Measurements from ENCODE around the gene WWC2. TPM values are rescaled to one million over a fixed set of nuclear protein-coding genes. Genes with fewer than 3 reads are reported as not detected.
A peak's percentile ranks its signal among the peaks of the same experiment; 100 is the strongest.

Gene WWC2
- total RNA-seq, 1 experiment from 2014 or later: 126 TPM

GRCh38 chr4:183177001-183177400 lies 77.9 kb downstream of the WWC2 start:
- no peak for TF ChIP-seq ZNF317 (CRISPR knock-in tag; IDR thresholded peaks at IDR 0.05; ENCODE audit: borderline replicate concordance, low read depth)
- TF ChIP-seq RORB (CRISPR knock-in tag; IDR thresholded peaks at IDR 0.05): no peak
- Mint-ChIP-seq H3K36me3 (no peaks in the 10 kb centered on the region), H3K4me3 (no peak overlapping the region), H3K27ac (peak overlapping the region; percentile 41; the same call in 1 of the 2 replicates), H3K9me3 (no peaks in the 10 kb centered on the region), H3K4me1 (peaks cover 85% of the 10 kb centered on the region), H3K27me3 (ENCODE audit: low read depth) (no peaks in the 10 kb centered on the region)
- POLR2A ChIA-PET: no interaction called here
- ATAC-seq (no peak), DNase-seq (ENCODE audit: low spot score) (no peak)
- CTCF ChIA-PET: interaction anchor here (1.6 kb wide), 1 partner anchor 104 kb away, joined by 6 read pairs; no protein-coding TSS in a partner anchor

DNA sequence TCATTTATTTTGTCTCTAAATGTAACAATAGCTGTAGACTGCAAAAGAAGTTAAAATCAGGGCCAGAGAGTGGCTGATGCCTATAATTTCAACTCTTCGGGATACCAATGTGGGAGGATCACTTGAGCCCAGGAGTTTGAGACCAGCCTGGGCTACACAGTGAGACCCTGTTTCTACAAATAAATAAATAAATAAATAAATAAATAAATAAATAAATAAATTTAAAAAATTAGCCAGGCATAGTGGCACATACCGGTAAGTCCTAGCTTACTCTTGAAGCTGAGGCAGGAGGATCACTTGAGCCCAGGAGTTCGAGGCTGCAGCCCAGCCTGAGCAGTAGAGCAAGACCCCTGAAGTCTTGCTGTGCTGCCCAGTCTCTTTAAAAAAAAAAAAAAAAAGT lies 79.1 kb downstream of the WWC2 start:
- no peaks in the 10 kb centered on the region for H3K27me3 Mint-ChIP-seq (ENCODE audit: low read depth)
- ChIA-PET POLR2A (interaction anchor here (2.2 kb wide), 1 partner anchor 80 kb away, joined by 7 read pairs; no protein-coding TSS in a partner anchor), CTCF (interaction anchor here (1.6 kb wide), 1 partner anchor 105 kb away, joined by 6 read pairs; no protein-coding TSS in a partner anchor)
- no peaks in the 10 kb centered on the region for H3K9me3 Mint-ChIP-seq
- ATAC-seq (no peak), DNase-seq (ENCODE audit: low spot score) (no peak)
- TF ChIP-seq ZNF121 (CRISPR knock-in tag; IDR thresholded peaks at IDR 0.05) (peak; percentile 81; the same call in 1 of the 2 replicates), E2F4 (CRISPR knock-in tag; IDR thresholded peaks at IDR 0.05; ENCODE audit: borderline replicate concordance, low read depth) (no peak)
- H3K4me1 Mint-ChIP-seq: peaks cover 83% of the 10 kb centered on the region
- H3K4me3 Mint-ChIP-seq: no peak overlapping the region
- H3K36me3 Mint-ChIP-seq: no peaks in the 10 kb centered on the region
- no peak overlapping the region for H3K27ac Mint-ChIP-seq

- ChIA-PET CTCF (interaction anchor here (1.4 kb wide), 1 partner anchor 107 kb away, joined by 3 read pairs; no protein-coding TSS in a partner anchor), POLR2A (interaction anchor here (2.2 kb wide), 1 partner anchor 82 kb away, joined by 7 read pairs; no protein-coding TSS in a partner anchor)
- DNase-seq (ENCODE audit: low spot score) (no peak), ATAC-seq (no peak)
- Mint-ChIP-seq H3K4me1 (peaks cover 83% of the 10 kb centered on the region), H3K4me3 (peak overlapping the region; percentile 20; the same call in 1 of the 2 replicates), H3K27me3 (ENCODE audit: low read depth) (no peaks in the 10 kb centered on the region), H3K9me3 (peaks cover 9% of the 10 kb centered on the region), H3K27ac (peak overlapping the region; percentile 93), H3K36me3 (peaks cover 8% of the 10 kb centered on the region)
- no peak for TF ChIP-seq FOXK1 (CRISPR knock-in tag; IDR thresholded peaks at IDR 0.05)
- TF ChIP-seq NFATC4 (CRISPR knock-in tag; IDR thresholded peaks at IDR 0.05): no peak
- TF ChIP-seq, protein P1, sequence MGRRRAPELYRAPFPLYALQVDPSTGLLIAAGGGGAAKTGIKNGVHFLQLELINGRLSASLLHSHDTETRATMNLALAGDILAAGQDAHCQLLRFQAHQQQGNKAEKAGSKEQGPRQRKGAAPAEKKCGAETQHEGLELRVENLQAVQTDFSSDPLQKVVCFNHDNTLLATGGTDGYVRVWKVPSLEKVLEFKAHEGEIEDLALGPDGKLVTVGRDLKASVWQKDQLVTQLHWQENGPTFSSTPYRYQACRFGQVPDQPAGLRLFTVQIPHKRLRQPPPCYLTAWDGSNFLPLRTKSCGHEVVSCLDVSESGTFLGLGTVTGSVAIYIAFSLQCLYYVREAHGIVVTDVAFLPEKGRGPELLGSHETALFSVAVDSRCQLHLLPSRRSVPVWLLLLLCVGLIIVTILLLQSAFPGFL (CRISPR knock-in tag; IDR thresholded peaks at IDR 0.05; ENCODE audit: borderline replicate concordance): no peak
- no peak for TF ChIP-seq RELA (CRISPR knock-in tag; IDR thresholded peaks at IDR 0.05; ENCODE audit: borderline replicate concordance)
- no peak for TF ChIP-seq SOX15 (CRISPR knock-in tag; IDR thresholded peaks at IDR 0.05)
- TF ChIP-seq ZNF263 (CRISPR knock-in tag; IDR thresholded peaks at IDR 0.05; ENCODE audit: low read depth): no peak
- no peak for TF ChIP-seq E2F4 (CRISPR knock-in tag; IDR thresholded peaks at IDR 0.05; ENCODE audit: borderline replicate concordance, low read depth)
These were observed 81.0 kb downstream of the WWC2 start for GRCh38 chr4:183180096-183180495.

DNA sequence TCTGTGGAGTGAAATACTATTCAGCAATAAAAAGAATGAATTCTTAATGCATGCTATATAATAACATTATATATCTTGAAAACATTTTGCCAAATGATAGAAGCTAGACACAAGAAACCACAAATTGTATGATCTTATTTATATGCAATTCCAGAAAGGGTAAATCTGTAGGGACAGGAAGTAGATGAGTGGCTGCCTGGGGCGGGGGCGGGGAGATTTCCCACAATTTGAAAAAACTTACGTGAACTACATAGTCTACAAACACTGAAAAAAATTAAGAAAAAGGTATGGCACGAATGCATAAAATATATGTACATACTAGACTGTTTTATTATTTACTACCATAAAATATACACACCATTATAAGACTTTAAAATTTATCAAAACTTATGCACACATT lies 81.6 kb downstream of the WWC2 start:
- CTCF ChIA-PET: interaction anchor here (1.4 kb wide), 1 partner anchor 107 kb away, joined by 3 read pairs; no protein-coding TSS in a partner anchor
- H3K9me3 Mint-ChIP-seq: peaks cover 9% of the 10 kb centered on the region
- TF ChIP-seq, protein P2, sequence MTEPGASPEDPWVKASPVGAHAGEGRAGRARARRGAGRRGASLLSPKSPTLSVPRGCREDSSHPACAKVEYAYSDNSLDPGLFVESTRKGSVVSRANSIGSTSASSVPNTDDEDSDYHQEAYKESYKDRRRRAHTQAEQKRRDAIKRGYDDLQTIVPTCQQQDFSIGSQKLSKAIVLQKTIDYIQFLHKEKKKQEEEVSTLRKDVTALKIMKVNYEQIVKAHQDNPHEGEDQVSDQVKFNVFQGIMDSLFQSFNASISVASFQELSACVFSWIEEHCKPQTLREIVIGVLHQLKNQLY (CRISPR knock-in tag; IDR thresholded peaks at IDR 0.05): no peak
- H3K4me1 Mint-ChIP-seq: peaks cover 84% of the 10 kb centered on the region
- POLR2A ChIA-PET: no interaction called here
- peak overlapping the region; percentile 77; the same call in 1 of the 2 replicates for H3K27ac Mint-ChIP-seq
- no peak for ATAC-seq
- peak overlapping the region; percentile 43 for H3K4me3 Mint-ChIP-seq
- DNase-seq (ENCODE audit: low spot score): no peak
- H3K27me3 Mint-ChIP-seq (ENCODE audit: low read depth): no peaks in the 10 kb centered on the region
- peaks cover 8% of the 10 kb centered on the region for H3K36me3 Mint-ChIP-seq

DNA sequence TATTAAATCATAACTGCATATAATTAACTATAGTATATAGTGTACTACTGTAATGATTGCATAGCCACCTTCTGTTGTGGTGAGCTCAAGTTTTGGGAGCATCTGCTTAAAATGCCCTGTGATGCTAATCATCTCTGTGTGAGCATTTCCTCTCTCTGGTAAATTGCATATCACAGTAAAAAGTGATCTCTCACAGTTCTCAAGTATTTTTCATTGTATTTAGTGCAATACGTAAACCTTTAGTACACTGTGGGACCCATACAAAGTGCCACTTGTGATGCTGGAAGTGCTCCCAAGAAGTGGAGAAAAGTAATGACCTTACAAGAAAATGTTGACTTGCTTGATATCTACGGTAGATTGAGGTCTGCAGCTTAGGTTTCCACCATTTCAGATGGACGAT lies 82.0 kb downstream of the WWC2 start:
- Mint-ChIP-seq H3K4me3 (peak overlapping the region; percentile 43), H3K27ac (peak overlapping the region; percentile 80), H3K36me3 (peaks cover 8% of the 10 kb centered on the region), H3K9me3 (peaks cover 9% of the 10 kb centered on the region), H3K4me1 (peaks cover 83% of the 10 kb centered on the region), H3K27me3 (ENCODE audit: low read depth) (no peaks in the 10 kb centered on the region)
- ChIA-PET CTCF (no interaction called here), POLR2A (no interaction called here)
- no peak for ATAC-seq
- DNase-seq (ENCODE audit: low spot score): no peak
- TF ChIP-seq ZNF671 (CRISPR knock-in tag; IDR thresholded peaks at IDR 0.05) (no peak), TEAD1 (CRISPR knock-in tag; IDR thresholded peaks at IDR 0.05) (no peak), NFYB (CRISPR knock-in tag; conservative IDR thresholded peaks at IDR 0.05; ENCODE audit: low read depth) (no peak), IRF2 (CRISPR knock-in tag; IDR thresholded peaks at IDR 0.05; ENCODE audit: borderline replicate concordance, low read depth) (no peak), EMX1 (CRISPR knock-in tag; IDR thresholded peaks at IDR 0.05) (no peak), ZNF416 (CRISPR knock-in tag; IDR thresholded peaks at IDR 0.05) (no peak), HMGA2 (CRISPR knock-in tag; IDR thresholded peaks at IDR 0.05) (no peak), NR3C1 (CRISPR knock-in tag; conservative IDR thresholded peaks at IDR 0.05; ENCODE audit: low read depth) (no peak), JAZF1 (CRISPR knock-in tag; IDR thresholded peaks at IDR 0.05) (no peak)
- TF ChIP-seq, protein P1 (CRISPR knock-in tag; IDR thresholded peaks at IDR 0.05; ENCODE audit: borderline replicate concordance): no peak
